HTERT RPE-1 (cell line): ENCODE data around the gene SCYGR1.
"Not testable (repeated sequence)": the region's sequence is repeated elsewhere in the genome, so short reads cannot be mapped to it uniquely, and the experiment has no call there.

ENCODE experiments used
- in situ Hi-C: fragments of 300-500 bp; cut with MboI; formaldehyde crosslinking; loops from 4 replicates; pipeline ENCODE4 v1.14.3; 2020; ENCODE audit warnings: low sequenced_read_pairs

Gene SCYGR1, protein sequence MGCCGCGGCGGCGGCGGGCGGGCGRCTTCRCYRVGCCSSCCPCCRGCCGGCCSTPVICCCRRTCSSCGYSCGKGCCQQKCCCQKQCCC

DNA sequence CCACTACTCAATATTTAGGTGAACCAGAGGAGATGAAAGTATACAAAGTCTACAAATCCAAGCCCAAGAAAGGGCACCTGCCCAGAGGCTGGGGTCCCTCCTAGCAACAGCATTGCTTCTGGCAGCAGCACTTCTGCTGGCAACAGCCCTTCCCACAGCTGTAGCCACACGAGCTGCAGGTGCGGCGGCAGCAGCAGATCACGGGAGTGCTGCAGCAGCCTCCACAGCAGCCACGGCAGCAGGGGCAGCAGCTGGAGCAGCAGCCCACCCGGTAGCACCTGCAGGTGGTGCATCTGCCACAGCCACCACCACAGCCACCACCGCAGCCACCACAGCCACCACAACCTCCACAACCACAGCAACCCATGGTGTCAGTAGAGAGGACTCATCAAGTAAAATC lies at the start of gene SCYGR1:
TSS of gene SCYGR1 (minus strand) at position 367 of the 400 bp plus-strand sequence. CDS start at position 367, 0 bp downstream.
- in situ Hi-C loops, result not testable (repeated sequence)

DNA sequence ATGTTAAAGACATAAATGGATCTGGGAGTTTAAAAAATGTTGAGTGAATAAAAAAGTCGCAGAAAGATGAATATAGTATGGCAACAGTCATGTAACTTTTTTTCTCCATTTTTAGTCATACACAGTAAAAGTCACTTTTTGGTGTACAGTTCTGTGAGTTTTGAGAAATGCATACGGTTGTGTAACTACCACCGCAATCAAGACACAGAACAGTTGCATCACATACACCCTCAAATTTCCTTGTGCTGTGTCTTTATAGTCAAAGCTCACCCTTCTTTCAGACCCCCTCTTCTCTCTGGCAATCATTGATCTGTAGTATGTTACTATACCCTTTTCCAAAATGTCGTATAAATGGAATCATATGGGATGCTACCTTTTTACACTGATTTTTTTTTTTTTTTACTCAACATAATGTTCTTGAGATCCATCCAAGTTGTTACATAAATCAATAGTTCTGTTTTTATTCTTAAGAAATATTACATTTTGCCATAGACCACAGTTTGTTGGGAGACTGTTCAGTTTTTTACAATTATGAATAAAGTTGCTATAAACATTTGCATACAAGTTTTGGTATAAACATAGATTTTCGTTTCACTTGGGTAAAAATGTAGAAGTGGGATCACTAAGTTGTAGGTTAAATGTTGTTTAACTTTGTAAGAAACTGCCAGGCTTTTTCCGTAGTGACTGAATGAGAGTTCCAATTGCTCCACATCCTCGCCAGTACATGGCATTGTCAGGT lies 48.9 kb upstream of the SCYGR1 start:
- in situ Hi-C loops, result no loop called here

DNA sequence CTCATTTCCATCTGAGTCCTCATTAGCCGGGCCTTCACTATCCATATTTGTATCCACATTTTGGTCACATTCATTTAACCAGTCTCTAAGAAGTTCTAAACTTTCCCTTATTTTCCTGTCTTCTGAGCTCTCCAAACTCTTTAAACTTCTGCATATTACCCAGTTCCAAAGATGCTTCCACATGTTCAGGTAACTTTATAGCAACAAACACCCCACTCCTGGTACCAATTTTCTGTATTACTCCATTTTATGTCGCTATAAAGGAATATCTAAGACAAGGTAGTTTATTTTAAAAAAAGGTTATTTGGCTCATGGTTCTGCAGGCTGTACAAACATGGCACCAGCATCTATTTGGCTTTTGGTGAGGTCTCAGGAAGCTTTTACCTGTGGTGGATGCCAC lies 45.4 kb upstream of the SCYGR1 start:
- in situ Hi-C loops, result no loop called here

DNA sequence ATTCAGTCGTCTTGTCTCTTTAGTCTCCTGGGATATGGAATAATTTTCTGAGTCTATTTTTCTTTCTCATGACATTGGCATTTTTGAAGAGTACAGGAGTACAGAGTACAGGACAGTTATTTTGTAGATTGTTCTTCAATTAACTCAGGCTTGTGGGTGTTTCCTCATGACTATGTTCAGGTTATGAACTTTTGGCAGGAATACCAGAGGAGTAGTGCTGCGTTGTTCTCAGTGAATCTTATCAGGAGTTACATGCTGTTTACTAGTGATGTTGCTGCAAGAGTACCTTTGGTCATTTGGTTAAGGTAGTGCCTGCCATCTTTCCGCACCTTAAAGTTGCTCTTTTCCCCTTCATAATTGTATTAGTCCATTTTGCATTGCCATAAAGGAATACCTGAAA lies 42.9 kb upstream of the SCYGR1 start:
- in situ Hi-C loops, result no loop called here

DNA sequence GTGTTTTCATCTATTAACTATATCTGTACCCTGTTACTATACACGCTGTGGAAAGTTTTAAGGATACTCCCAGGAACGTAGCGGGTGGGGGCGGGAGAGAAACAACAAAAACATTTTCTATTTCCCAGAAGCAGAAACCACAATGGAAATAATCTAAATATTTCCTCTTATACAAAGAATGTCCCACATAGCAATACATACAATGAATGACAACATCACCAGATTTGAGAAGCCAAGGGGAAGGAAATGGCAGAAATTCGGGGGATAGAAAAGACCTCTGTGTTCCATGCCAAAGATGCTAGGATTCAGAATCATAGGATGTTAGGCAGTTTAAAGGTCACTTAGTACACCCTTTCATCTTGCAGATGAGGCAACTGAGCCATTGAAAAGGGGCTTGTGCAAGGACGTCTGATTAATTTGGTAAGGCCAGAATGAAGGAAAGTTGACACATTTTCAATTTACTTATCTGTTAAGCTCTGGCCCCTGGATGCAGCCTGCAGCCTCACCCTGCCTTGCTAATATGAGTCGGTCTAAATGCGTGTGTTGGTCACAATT lies 41.1 kb upstream of the SCYGR1 start:
- in situ Hi-C loops, result no loop called here

DNA sequence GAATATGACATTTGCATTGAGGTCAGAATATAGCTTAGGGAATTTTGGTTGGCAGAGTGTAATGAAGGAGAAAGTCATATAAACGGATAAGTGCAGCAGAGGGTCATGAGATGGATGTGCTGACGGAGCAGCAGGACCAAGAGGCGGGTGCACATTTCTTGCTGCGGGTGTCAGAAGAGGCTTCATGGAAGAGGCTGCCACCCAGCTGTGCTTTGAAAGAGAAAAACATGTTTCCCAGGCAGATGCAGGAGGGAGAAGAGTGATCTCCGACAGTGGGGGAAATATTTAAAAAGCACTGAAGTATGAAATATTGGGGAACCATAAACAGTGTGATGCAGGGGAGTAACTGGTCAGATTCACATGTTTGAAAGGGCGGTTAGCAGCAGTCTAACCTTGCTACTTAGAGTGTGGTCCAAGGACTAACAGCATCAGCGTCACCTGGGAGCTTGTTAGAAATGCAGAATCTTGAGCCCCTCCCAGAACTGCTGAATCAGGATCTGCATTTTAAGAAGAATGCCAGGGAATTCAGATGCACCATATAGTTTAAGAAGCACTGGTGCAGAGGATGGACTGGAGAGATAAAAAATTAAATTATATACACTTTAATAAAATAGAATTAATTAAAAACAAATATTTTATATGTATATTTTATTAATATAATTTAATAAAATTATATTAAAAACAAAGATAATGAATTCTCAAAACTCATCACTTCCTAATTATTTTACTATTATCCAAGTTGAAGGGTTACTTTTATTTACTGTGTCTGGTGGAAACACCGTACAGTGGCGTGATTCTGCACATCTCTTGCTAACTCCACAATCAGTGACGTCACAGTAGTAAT lies 36.1 kb upstream of the SCYGR1 start:
- in situ Hi-C loops, result no loop called here

DNA sequence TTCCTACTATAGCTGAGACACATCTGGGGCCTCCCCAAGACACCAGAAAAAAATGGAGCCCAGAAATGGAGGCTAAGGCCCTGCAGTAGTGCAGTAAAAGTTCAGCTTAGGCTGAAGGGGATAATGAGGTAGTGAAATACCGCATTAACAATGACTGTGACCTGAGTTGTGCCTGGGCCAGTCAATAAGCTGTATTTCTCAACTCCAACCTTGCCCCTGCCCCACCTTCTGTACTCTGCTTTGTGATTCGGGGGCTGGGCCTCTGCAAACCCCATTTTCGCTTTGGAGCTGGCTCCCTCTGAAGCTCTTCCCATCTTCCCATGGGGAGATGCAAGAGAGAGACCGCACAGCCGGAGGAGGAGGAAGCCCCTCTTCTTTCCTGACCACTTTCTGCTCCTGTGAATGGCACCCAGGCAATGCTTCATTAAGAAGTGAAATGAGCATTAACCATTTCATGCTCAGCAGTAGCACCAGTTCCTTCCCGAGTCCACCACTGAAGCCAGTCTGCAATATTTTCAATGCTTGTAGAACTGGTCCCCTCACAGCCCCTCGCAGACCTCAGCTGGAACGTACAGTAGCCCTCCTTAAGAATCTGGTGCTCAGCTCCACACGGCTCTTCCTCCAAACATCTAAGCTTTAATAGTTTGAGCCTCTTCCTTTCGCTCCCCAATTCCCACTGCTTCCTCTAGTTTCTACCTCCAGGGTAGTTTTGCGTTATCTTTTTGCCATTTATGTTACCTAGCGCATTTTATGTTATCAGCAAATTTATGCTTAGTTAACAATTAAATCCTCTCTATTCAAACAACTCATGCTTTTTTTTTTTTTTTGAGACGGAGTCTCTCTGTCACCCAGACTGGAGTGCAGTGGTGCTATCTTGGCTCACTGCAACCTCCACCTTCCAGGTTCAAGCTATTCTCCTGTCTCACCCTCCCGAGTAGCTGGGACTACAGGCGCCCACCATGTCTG lies 32.6 kb upstream of the SCYGR1 start:
- in situ Hi-C loops, result no loop called here

DNA sequence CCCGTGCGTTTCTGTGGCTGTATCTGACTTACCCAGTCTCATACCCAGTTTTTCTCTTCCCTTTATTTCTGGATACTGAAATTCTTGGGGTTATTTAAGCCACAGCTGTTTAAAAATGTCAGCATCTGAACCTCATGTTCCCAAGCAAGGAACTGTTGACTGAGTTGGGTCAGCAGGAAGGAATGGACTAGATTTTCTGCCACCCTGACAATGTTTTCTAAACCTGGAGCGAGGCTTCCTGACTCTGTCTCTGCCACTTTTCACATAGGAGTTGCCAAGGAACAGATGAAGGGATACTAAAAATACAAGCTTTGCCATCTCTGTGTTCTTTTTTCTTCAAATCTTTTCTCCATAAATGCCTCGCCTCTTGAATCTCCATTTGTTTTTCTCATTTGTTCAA lies 29.0 kb upstream of the SCYGR1 start:
- in situ Hi-C loops, result no loop called here

DNA sequence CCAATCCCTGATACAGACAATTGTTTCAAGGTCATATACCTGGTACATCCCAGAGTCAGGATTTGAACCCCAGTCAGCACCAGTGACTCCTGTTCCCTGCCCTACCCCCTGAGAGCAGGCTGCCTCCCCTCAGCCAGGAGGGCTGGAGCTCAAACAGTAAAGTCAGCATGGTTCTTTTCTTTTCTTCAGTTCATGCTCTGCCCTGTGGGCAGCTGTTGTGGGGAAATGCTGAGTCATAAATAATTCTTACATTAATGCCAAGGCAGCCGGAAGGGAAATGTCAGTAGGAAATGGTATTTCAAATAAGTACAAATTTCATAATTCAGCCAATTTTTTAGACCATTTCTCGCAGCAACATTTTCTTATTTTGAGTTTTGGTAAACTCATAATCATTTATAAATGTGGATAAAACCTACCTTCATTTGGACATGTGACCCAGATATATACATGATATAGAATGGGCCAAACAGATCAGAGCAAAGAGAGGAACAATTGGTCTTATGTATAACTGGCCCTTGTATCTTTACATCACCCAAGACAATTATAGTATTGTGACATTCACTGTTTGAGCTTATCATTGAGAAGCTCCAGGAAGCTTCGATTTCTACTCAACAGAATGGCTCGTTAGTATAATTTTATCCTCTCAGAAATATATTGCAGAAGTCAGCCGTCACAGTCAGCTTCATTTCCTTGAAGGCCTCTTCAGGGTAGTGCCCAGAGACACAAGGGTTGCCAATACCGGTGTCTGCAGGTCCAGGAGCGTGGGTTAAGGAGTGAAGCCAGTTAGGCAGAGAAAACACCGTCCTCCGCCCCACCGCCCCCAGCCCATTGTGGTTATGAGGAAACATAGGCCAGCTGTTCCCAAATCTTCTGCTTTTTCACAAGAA lies 28.0 kb upstream of the SCYGR1 start:
- in situ Hi-C loops, result no loop called here

DNA sequence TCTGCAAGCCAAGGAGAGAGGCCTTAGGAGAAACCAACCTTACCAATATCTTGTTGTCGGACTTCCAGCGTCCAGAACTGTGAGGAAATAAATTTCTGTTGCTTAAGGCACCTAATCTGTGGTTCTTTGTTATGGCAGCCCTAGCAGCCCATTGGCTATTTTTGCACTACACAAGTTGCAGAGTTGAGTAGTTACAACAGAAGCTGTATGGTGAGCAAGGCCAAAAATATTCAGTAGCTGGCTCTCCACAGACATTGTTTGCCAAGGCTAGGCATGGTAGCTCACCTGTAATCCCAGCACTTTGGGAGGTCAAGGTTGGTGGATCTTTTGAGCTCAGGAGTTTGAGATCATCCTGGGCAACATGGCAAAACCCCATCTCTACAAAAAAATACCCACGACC lies 27.1 kb upstream of the SCYGR1 start:
- in situ Hi-C loops, result no loop called here

DNA sequence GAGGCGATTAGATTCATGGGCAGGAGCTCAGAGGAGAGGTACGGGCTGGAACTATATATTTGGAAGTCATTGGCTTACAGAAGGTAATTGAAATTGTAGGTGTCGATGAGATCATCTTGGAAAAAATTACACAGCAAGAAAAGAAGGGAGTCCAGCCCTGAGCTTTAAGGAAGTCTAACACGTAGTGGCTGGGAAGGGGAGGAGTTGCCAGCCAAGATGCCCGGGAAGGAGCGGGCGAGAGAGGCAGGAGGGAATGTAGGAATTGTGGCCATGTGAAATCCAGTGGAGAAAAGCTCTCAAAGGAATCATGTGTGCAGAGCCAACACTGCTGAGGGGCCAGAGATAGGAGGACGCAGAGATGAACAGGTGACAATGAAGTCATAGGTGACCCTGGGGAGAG lies 25.6 kb upstream of the SCYGR1 start:
- in situ Hi-C loops, result no loop called here

DNA sequence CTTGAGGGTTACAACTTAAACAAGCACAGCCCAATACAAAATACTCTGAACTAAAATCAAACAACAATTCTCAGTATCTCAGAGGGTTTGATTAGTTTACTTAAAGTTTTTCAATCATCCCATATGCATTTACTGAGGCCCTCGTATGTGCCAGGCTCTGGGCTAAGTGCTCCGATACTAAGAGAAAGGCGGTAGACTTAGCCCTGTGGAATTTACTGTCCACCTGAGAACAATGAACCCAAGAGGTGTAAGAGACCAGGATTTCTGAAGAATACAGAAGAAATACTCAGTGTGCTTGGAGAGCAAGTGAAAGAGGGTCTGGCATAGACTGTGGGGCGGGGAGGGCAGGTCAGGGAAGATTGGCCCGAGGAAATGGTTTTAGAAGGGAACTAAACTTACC lies 25.1 kb upstream of the SCYGR1 start:
- in situ Hi-C loops, result no loop called here

DNA sequence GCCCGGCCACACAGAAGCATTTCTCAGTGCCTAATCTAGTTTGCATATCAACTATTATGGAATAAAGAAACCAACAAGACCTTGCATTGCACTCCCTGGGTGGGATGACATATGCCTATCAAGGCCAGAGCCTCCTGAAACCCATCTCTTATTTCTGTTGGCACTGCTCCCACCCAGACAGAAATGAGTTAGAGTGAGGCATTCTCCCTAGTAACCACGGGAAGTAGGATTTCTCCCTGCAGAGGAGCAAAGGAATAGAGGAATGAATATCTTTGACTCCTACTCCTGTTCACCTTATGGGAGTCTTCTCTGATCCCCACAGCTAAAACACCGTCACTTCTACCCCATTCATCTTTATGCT lies 24.2 kb upstream of the SCYGR1 start:
- in situ Hi-C loops, result no loop called here

DNA sequence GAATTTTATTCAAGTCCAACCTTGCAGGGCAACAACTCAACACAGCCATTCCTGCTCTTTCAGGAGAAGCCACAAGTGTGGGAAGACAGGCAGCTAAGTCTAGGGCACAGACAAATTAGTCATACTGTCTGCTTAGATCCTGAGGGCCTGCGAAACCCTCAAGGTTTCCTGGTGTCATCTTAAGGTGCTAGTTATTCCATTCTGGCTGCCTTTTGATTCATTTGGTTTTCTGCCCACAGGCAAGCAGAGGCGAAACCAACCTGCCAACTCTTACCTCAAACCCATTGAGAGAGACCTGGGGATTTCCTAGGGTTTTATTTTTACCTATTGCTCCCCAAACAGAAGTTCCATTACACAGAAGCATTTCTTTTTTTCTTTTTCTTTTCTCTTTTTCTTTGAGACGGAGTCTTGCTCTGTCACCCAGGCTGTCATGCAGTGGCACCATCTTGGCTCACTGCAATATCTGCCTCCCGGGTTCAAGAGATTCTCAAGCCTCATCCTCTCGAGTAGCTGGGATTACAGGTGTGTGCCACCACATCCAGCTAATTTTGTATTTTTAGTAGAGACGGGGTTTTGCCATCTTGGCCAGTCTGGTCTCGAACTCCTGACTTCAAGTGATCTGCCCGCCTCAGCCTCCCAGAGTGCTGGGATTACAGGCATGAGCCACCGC lies 23.7 kb upstream of the SCYGR1 start:
- in situ Hi-C loops, result no loop called here

DNA sequence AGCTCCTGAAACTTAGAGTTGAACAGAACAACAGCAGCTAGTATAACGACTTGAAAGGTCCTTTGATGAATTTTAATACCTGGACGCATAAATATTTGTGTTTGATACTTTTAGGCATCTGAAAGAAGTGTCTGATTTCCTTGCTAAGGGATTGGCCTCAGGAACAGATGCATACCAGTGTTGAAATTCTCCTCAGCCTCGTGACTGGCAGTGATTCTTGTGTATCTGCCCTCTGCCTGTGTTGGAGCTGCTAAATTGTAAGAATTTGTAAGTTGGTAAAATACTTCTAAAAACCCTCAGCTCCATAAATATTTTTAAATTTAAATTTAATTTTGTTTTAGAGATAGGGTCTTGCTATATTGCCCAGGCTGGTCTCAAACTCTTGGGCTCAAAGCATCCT lies 22.4 kb upstream of the SCYGR1 start:
- in situ Hi-C loops, result no loop called here

DNA sequence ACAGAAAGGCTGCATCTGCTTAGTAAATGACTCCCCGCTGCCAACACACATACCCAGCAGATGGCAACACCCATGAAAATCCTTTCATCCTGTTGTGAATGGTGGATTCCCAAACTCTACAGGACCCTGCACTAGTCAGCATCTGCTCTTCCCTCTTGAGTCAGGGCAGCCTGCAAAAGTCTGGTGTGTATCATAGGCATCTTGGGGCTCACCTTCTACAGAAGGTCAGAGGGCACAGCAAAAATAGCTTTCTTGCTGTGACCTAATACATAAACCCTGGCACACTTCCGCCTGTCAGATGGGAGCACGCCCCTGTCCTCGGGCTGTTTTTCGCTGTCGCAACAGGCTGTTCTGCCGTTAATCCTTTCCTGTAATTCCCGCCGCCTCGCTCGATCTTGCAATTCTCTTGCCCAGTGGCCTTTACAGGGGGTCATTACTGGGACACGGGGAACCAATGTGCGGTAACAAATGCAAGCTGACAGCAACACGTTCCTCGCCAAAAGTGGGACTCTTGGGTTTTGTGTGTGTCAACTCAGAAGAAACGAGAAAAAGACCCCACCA lies 19.9 kb upstream of the SCYGR1 start:
- in situ Hi-C loops, result no loop called here

DNA sequence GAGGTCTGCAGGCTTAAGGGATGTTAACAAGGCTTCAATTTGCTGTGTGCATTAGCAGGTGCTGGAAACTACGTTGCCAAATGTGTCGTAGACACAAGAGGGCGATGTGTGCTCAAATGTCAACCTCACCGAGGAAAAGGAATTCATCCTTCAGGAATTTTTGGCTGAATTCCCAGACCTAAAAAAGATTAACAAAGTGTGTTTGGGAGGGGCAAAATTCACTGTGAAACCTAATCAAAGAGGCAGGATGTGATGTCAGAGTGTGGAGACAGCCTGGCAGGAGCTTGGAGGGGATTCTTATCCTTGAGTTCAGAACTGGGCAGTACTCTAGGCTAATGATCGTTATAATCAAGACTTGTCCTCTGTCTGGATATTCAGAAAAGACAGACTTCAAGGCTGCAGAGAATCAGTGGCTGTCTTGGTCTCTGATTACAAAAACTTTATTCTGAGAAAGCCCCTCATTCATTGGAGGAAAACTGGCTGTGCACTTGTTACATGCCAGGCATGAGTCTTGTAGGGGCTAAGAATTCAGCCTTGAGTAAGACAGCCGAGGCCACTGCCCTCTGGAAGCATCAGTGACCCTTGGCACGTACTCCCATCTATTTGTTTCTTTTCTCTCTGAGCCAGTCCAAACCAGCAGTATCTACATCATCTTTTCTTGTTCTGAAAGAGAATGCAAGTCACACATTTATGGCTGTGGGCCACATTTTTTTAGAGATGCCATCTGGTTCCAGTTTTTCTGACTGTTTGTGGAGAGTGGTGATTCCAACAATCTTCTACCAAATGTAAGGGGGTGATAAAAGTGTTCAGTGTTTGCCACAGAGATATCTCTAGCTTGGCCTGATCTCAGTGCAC lies 18.7 kb upstream of the SCYGR1 start:
- in situ Hi-C loops, result no loop called here
